ENCODE measurements around the gene SLC9A1.
A peak's percentile ranks its signal among the peaks of the same experiment; 100 is the strongest.

The SLC9A1 gene

GRCh38 chr1:27109103-27109822 lies 45.7 kb downstream of the SLC9A1 start:
- DNase-seq (ENCODE audit: extremely low spot score, insufficient read length, low read depth) (no peak), FAIRE-seq (no peak)

- no peak for DNase-seq (ENCODE audit: extremely low spot score, insufficient read length, low read depth)
- no peak for FAIRE-seq
Measured at GRCh38 chr1:27108588-27108987, 46.3 kb downstream of the SLC9A1 start.

- DNase-seq (ENCODE audit: extremely low spot score, insufficient read length, low read depth) (no peak), FAIRE-seq (peak; percentile 75)
Measured at GRCh38 chr1:27106561-27107323, 48.2 kb downstream of the SLC9A1 start.

- no peak for FAIRE-seq
- no peak for DNase-seq (ENCODE audit: extremely low spot score, insufficient read length, low read depth)
Measured at GRCh38 chr1:27105018-27105417, 49.9 kb downstream of the SLC9A1 start.

- FAIRE-seq (no peak), DNase-seq (ENCODE audit: extremely low spot score, insufficient read length, low read depth) (no peak)
Measured at GRCh38 chr1:27103498-27103897, 51.4 kb downstream of the SLC9A1 start.

GRCh38 chr1:27102707-27103468 lies 52.0 kb downstream of the SLC9A1 start:
- peak; percentile 69 for DNase-seq (ENCODE audit: extremely low spot score, insufficient read length, low read depth)
- peak; percentile 78 for FAIRE-seq

GRCh38 chr1:27102134-27102706 lies 52.7 kb downstream of the SLC9A1 start:
- no peak for DNase-seq (ENCODE audit: extremely low spot score, insufficient read length, low read depth)
- no peak for FAIRE-seq

- FAIRE-seq (no peak), DNase-seq (ENCODE audit: extremely low spot score, insufficient read length, low read depth) (no peak)
Measured at GRCh38 chr1:27101696-27102095, 53.2 kb downstream of the SLC9A1 start.

GRCh38 chr1:27101054-27101491 lies 53.9 kb downstream of the SLC9A1 start:
- FAIRE-seq (no peak), DNase-seq (ENCODE audit: extremely low spot score, insufficient read length, low read depth) (no peak)

- DNase-seq (ENCODE audit: extremely low spot score, insufficient read length, low read depth) (no peak), FAIRE-seq (no peak)
Measured at GRCh38 chr1:27100335-27101053, 54.4 kb downstream of the SLC9A1 start.

- FAIRE-seq, result peak; percentile 46
- DNase-seq (ENCODE audit: extremely low spot score, insufficient read length, low read depth), result no peak
Measured at GRCh38 chr1:27099587-27100334, 55.2 kb downstream of the SLC9A1 start.

GRCh38 chr1:27099135-27099586 lies 55.8 kb downstream of the SLC9A1 start:
- FAIRE-seq, result no peak
- DNase-seq (ENCODE audit: extremely low spot score, insufficient read length, low read depth), result no peak

GRCh38 chr1:27098431-27099134 lies 56.3 kb downstream of the SLC9A1 start:
- DNase-seq (ENCODE audit: extremely low spot score, insufficient read length, low read depth) (no peak), FAIRE-seq (no peak)

- peak; percentile 85 for FAIRE-seq
- peak; percentile 64 for DNase-seq (ENCODE audit: extremely low spot score, insufficient read length, low read depth)
Measured at GRCh38 chr1:27097484-27097917, 57.4 kb downstream of the SLC9A1 start.

GRCh38 chr1:27095576-27095975 lies 59.3 kb downstream of the SLC9A1 start:
- no peak for DNase-seq (ENCODE audit: extremely low spot score, insufficient read length, low read depth)

GRCh38 chr1:27092888-27093287 lies 62.0 kb downstream of the SLC9A1 start:
- FAIRE-seq, result no peak

More at GRCh38 chr1:27095576-27095975, 59.3 kb downstream of the SLC9A1 start:
- FAIRE-seq, result no peak

GRCh38 chr1:27090911-27091310 lies 64.0 kb downstream of the SLC9A1 start:
- FAIRE-seq, result no peak
- no peak for DNase-seq (ENCODE audit: extremely low spot score, insufficient read length, low read depth)

More at GRCh38 chr1:27092888-27093287, 62.0 kb downstream of the SLC9A1 start:
- DNase-seq (ENCODE audit: extremely low spot score, insufficient read length, low read depth), result no peak

Measured in GM18507 (cell line).